Right ventricle myocardium inferior (tissue), 1 donor: ENCODE results near the gene CDCA8. TPM values are rescaled to one million over a fixed set of nuclear protein-coding genes. Genes with fewer than 3 reads are reported as not detected.

Experiments used
- ATAC-seq: fragments of 200-7000 bp; cut with Tn5 transposase; one replicate; pipeline ENCODE4 v1.9.1; 2020; ENCODE audit warnings: mild to moderate bottlenecking, moderate library complexity
- DNase-seq: peaks from one replicate; pipeline ENCODE4 v3.0.0; 2021; ENCODE audit errors: missing footprints
- intact Hi-C: fragments of 100-400 bp; cut with DNase I; formaldehyde crosslinking; loops from one replicate; pipeline ENCODE4 v1.11.0; 2022
- total RNA-seq: library from RNA; stranded (reverse); fragmentation: NEBNext Ultra II Directional; extraction: Animal tissue kit (Norgen Biotek cat#: 25700); gene quantifications from one replicate; pipeline ENCODE4 v1.2.1, GENCODE V29; 2021
- donor health status: DM: no; HTN: yes; CAD: no; lungs with severe emphysema.

CDCA8 gene
- total RNA-seq, 1 donor from 2014 or later: 0.60 TPM

DNA sequence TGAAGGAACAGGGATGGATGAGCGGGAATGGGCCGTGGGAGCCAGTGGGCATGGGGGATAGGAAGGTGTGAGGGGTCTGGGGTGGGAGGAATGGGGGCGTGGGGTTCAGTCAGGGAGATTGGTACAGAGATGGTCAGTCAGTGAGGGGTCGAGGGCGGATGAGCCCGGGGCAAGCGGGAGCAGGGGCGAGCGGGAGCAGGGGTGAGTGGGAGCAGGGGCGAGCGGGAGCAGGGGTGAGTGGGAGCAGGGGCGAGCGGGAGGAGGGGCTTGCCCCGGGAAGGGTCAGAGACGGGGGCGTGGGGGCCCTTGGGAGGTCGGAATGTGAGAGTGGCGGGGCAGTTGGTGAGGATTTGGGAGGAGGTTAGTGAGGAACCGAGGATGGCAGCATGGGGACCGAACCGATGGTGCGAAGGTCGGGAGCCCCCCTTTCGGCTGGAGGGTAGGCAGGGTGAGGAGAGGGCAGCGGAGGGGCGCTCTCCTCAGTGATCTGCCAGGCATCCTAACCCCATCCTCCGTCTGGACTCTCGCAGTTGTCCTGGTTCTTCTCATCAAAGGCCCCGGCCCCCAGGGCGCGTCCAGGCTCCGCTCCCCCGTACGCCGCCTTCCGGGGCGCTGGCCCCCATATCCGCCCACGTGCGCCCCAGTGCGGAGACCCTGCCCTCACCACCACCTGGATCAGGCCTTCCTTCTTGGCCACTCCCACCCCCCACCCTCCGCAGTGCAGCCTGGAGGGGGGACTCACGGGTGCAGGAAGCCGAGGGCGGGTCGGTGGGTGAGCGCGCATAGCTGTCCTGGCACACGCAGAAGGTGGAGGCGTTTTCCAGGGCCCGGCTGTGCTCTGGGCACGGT lies 61.4 kb downstream of the CDCA8 start:
- intact Hi-C loops: no loop called here

DNA sequence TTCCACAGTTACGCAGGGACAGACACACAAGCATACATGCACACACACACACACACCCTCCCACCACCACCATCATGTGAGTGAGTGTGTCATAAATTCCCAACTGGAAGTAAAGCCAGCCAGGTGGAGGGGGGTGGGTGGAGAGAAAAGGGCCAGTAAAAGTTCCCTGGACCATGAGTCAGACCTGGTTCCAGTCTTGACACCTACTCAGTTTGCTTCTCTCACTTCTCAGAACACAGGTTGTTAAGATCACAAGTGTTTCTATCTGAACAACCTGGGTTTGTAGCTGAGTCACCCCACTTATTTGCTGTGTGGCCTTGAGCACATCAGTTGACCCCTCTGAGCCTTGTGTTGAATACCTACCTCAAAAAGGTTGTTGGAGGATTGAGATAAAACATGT lies 63.0 kb downstream of the CDCA8 start:
- no peak for DNase-seq
- intact Hi-C loops: no loop called here
- ATAC-seq: no peak

More for the DNA sequence above, 61.4 kb downstream of the CDCA8 start:
- no peak for ATAC-seq
- DNase-seq: no peak

DNA sequence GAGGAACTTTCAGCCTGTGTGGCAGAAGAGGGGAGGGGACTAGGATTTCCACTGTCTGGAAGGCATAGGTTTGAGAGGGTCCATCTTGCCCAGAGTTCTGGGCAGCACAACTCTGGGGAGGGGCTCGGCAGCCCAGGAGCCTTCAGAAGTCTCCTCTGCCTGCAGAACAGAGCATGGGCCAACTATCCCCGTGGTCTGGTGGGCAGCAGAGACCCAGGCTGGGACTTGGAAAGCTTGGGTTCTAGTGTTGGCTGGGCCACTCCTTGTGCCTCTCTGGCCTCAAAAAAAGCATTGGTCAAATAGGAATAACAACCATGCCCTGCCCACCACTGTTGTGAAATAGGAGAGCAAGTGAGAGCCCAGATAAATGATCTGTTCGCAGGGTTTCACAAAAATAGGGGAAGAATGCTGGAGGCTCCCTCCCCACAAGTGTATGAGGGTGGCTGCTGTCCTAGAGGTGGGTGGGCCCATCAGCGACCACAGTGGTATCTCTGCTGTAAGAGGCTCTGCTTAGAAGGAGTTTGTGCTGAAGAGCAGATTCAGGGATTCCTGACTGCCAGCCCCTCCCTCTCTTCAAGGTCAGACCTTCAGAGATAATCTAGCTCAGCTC lies 63.7 kb downstream of the CDCA8 start:
- DNase-seq: no peak
- intact Hi-C loops: no loop called here
- no peak for ATAC-seq

Other genes with a start within 250 kb of the CDCA8 start
- gene ZC3H12A, start 217.9 kb upstream of the CDCA8 start, total RNA-seq: 4.3 TPM
- 35.9 TPM for gene MEAF6, start 177.8 kb upstream of the CDCA8 start, total RNA-seq
- 11.8 TPM for gene SNIP1, start 138.2 kb upstream of the CDCA8 start, total RNA-seq
- gene DNALI1, start 135.6 kb upstream of the CDCA8 start, total RNA-seq: 6.1 TPM
- gene GNL2, start 96.6 kb upstream of the CDCA8 start, total RNA-seq: 22.0 TPM
- not detected for gene RSPO1, start 57.6 kb upstream of the CDCA8 start, total RNA-seq
- gene EPHA10, start 72.6 kb downstream of the CDCA8 start, total RNA-seq: 0.32 TPM
- 1.2 TPM for gene MANEAL, start 101.3 kb downstream of the CDCA8 start, total RNA-seq
- 52.6 TPM for gene C1orf122, start 115.3 kb downstream of the CDCA8 start, total RNA-seq
- 4.8 TPM for gene YRDC, start 115.7 kb downstream of the CDCA8 start, total RNA-seq
- gene MTF1, start 167.1 kb downstream of the CDCA8 start, total RNA-seq: 8.1 TPM